ENCODE data around the gene GGNBP2. TPM values are rescaled to one million over a fixed set of nuclear protein-coding genes. Genes with fewer than 3 reads are reported as not detected.
A peak's percentile ranks its signal among the peaks of the same experiment; 100 is the strongest.
"Not testable (repeated sequence)": the region's sequence is repeated elsewhere in the genome, so short reads cannot be mapped to it uniquely, and the experiment has no call there.

Gene GGNBP2
- total and polyA plus RNA-seq, 2 experiments from 2014 or later = 40.1 to 51.5 TPM

- Histone ChIP-seq H4K20me1 (ENCODE audit: insufficient read depth) (no peaks in the 10 kb centered on the region), H3K79me2 (ENCODE audit: insufficient read depth) (peaks cover 39% of the 10 kb centered on the region), H3K9me2 (ENCODE audit: insufficient read depth) (no peaks in the 10 kb centered on the region), H3K9me3 (ENCODE audit: low read depth) (no peaks in the 10 kb centered on the region), H3K9ac (peak overlapping the region; percentile 90), H3K36me3 (ENCODE audit: low read depth) (no peaks in the 10 kb centered on the region), H3K4me2 (ENCODE audit: unreplicated experiment) (peak overlapping the region; percentile 81), H3K27ac (peak overlapping the region; percentile 73), H3K4me3 (peak overlapping the region; percentile 79), H3K4me1 (ENCODE audit: insufficient read depth) (peaks cover 6% of the 10 kb centered on the region; the same call in 1 of the 2 replicates), H3F3A (ENCODE audit: insufficient read depth) (no peaks in the 10 kb centered on the region), H2AFZ (peak overlapping the region; percentile 85), H3K27me3 (replicated peaks; ENCODE audit: insufficient read depth) (no peaks in the 10 kb centered on the region)
- WGBS, 2 experiments (ENCODE audit: low coverage in 1 of 2, low lambda C conversion rate in 2 of 2, missing lambda C conversion rate in 2 of 2) = 15 to 17% methylated on average over 10 of the region's 10 CpGs
- TF ChIP-seq EZH2 (IDR thresholded peaks at IDR 0.05; ENCODE audit: insufficient read depth, poor library complexity, severe bottlenecking) = no peak
- peak; percentile 56 for DNase-seq
- in situ Hi-C loops (cut with MboI) = no loop called here
Observed at GRCh38 chr17:36600936-36601302, 56.2 kb downstream of the GGNBP2 start.

GRCh38 chr17:36601303-36602029 lies 56.7 kb downstream of the GGNBP2 start, which contains the start of gene MRM1:
TSS of gene MRM1 (plus strand) at chr17:36601583. CDS start at chr17:36601811, 228 bp downstream.
- Histone ChIP-seq H3K27me3 (replicated peaks; ENCODE audit: insufficient read depth) (no peaks in the 10 kb centered on the region), H3K9me2 (ENCODE audit: insufficient read depth) (no peaks in the 10 kb centered on the region), H3K4me3 (peak within 1 kb of the TSS; percentile 79), H3K4me1 (ENCODE audit: insufficient read depth) (peaks cover 6% of the 10 kb centered on the region; the same call in 1 of the 2 replicates), H3K27ac (peak within 1 kb of the TSS; percentile 73), H2AFZ (peak within 1 kb of the TSS; percentile 85), H3K79me2 (ENCODE audit: insufficient read depth) (peaks cover 44% of the 10 kb centered on the region), H4K20me1 (ENCODE audit: insufficient read depth) (no peaks in the 10 kb centered on the region), H3K4me2 (ENCODE audit: unreplicated experiment) (peak within 1 kb of the TSS; percentile 81), H3K36me3 (ENCODE audit: low read depth) (no peaks in the 10 kb centered on the region), H3K9ac (peak within 1 kb of the TSS; percentile 90), H3K9me3 (ENCODE audit: low read depth) (no peaks in the 10 kb centered on the region), H3F3A (ENCODE audit: insufficient read depth) (no peaks in the 10 kb centered on the region)
- peak; percentile 96 for DNase-seq
- TF ChIP-seq EZH2 (IDR thresholded peaks at IDR 0.05; ENCODE audit: insufficient read depth, poor library complexity, severe bottlenecking) (no peak), EZH2phosphoT487 (IDR thresholded peaks at IDR 0.05; ENCODE audit: insufficient read depth, low read depth) (no peak)
- WGBS, 2 experiments (ENCODE audit: low coverage in 1 of 2, low lambda C conversion rate in 2 of 2, missing lambda C conversion rate in 2 of 2) = 0 to 1% methylated on average over 49 to 56 of the region's 60 CpGs
- in situ Hi-C loops (cut with MboI) = no loop called here

GRCh38 chr17:36602030-36602748 lies 57.5 kb downstream of the GGNBP2 start:
- no peaks in the 10 kb centered on the region for H4K20me1 ChIP-seq (ENCODE audit: insufficient read depth)
- H3K4me1 ChIP-seq (ENCODE audit: insufficient read depth) = peaks cover 6% of the 10 kb centered on the region; the same call in 1 of the 2 replicates
- H2AFZ ChIP-seq = peak overlapping the region; percentile 85
- 2% methylated on average over 27 to 38 of the region's 38 CpGs for WGBS, 2 experiments (ENCODE audit: low coverage in 1 of 2, low lambda C conversion rate in 2 of 2, missing lambda C conversion rate in 2 of 2)
- H3K4me3 ChIP-seq = peak overlapping the region; percentile 79
- peak; percentile 54 for DNase-seq
- H3K9ac ChIP-seq = peak overlapping the region; percentile 90
- H3K27ac ChIP-seq = peak overlapping the region; percentile 73
- H3K36me3 ChIP-seq (ENCODE audit: low read depth) = no peaks in the 10 kb centered on the region
- H3K27me3 ChIP-seq (replicated peaks; ENCODE audit: insufficient read depth) = no peaks in the 10 kb centered on the region
- H3F3A ChIP-seq (ENCODE audit: insufficient read depth) = no peaks in the 10 kb centered on the region
- peak overlapping the region; percentile 81 for H3K4me2 ChIP-seq (ENCODE audit: unreplicated experiment)
- in situ Hi-C loops (cut with MboI) = no loop called here
- TF ChIP-seq EZH2 (IDR thresholded peaks at IDR 0.05; ENCODE audit: insufficient read depth, poor library complexity, severe bottlenecking) (no peak), EZH2phosphoT487 (IDR thresholded peaks at IDR 0.05; ENCODE audit: insufficient read depth, low read depth) (no peak)
- H3K9me2 ChIP-seq (ENCODE audit: insufficient read depth) = no peaks in the 10 kb centered on the region
- peaks cover 44% of the 10 kb centered on the region for H3K79me2 ChIP-seq (ENCODE audit: insufficient read depth)
- no peaks in the 10 kb centered on the region for H3K9me3 ChIP-seq (ENCODE audit: low read depth)

- Histone ChIP-seq H3K4me1 (ENCODE audit: insufficient read depth) (peaks cover 6% of the 10 kb centered on the region; the same call in 1 of the 2 replicates), H3K4me2 (ENCODE audit: unreplicated experiment) (peak overlapping the region; percentile 81), H3F3A (ENCODE audit: insufficient read depth) (no peaks in the 10 kb centered on the region), H2AFZ (peak overlapping the region; percentile 85), H3K36me3 (ENCODE audit: low read depth) (no peaks in the 10 kb centered on the region), H3K9me3 (ENCODE audit: low read depth) (no peaks in the 10 kb centered on the region), H3K9me2 (ENCODE audit: insufficient read depth) (no peaks in the 10 kb centered on the region), H3K79me2 (ENCODE audit: insufficient read depth) (peaks cover 44% of the 10 kb centered on the region), H3K9ac (peak overlapping the region; percentile 90), H4K20me1 (ENCODE audit: insufficient read depth) (no peaks in the 10 kb centered on the region), H3K27ac (no peak overlapping the region), H3K27me3 (replicated peaks; ENCODE audit: insufficient read depth) (no peaks in the 10 kb centered on the region), H3K4me3 (peak overlapping the region; percentile 79)
- in situ Hi-C loops (cut with MboI) = no loop called here
- 16 to 17% methylated on average over 5 of the region's 5 CpGs for WGBS, 2 experiments (ENCODE audit: low coverage in 1 of 2, low lambda C conversion rate in 2 of 2, missing lambda C conversion rate in 2 of 2)
- no peak for TF ChIP-seq EZH2phosphoT487 (IDR thresholded peaks at IDR 0.05; ENCODE audit: insufficient read depth, low read depth)
- no peak for TF ChIP-seq EZH2 (IDR thresholded peaks at IDR 0.05; ENCODE audit: insufficient read depth, poor library complexity, severe bottlenecking)
- peak; percentile 71 for DNase-seq
Observed at GRCh38 chr17:36602924-36603384, 58.2 kb downstream of the GGNBP2 start.

GRCh38 chr17:36605028-36605427 lies 60.3 kb downstream of the GGNBP2 start:
- H3K36me3 ChIP-seq (ENCODE audit: low read depth); H3K9me2 ChIP-seq (ENCODE audit: insufficient read depth); H3K4me3 ChIP-seq; H3F3A ChIP-seq (ENCODE audit: insufficient read depth); H3K4me1 ChIP-seq (ENCODE audit: insufficient read depth); H4K20me1 ChIP-seq (ENCODE audit: insufficient read depth); H3K27ac ChIP-seq; DNase-seq; in situ Hi-C loops (cut with MboI); H3K9ac ChIP-seq; H3K9me3 ChIP-seq (ENCODE audit: low read depth); H2AFZ ChIP-seq; H3K4me2 ChIP-seq (ENCODE audit: unreplicated experiment); H3K27me3 ChIP-seq (replicated peaks; ENCODE audit: insufficient read depth): not testable (repeated sequence)
- peaks cover 44% of the 10 kb centered on the region for H3K79me2 ChIP-seq (ENCODE audit: insufficient read depth)
- WGBS, 2 experiments (ENCODE audit: low coverage in 1 of 2, low lambda C conversion rate in 2 of 2, missing lambda C conversion rate in 2 of 2) = 85 to 93% methylated on average over 4 to 5 of the region's 5 CpGs
